Endothelial cell of umbilical vein (primary cell): Measurements from ENCODE around the gene KIAA0753. TPM values are rescaled to one million over a fixed set of nuclear protein-coding genes. Genes with fewer than 3 reads are reported as not detected.

ENCODE experiments used
- BruUV-seq: library from RNA; stranded (reverse); fragments of 400-500 nt; replicated peaks from 2 replicates; lab custom pipeline; 2021; lab: Mats Ljungman, UMichigan
- CTCF ChIA-PET: fragments of 300-600, 350-600 bp; sonication (Branson Sonifier 250); formaldehyde crosslinking; loops from one replicate; lab custom pipeline; 2021; ENCODE audit warnings: antibody characterized with exemption, inconsistent platforms; lab: Charles Lee
- POLR2A ChIA-PET: fragments of 300-600, 350-600 bp; sonication (Branson Sonifier 250); formaldehyde crosslinking; loops from one replicate; lab custom pipeline; 2021; ENCODE audit warnings: antibody characterized with exemption, inconsistent platforms; lab: Charles Lee
- DNase-seq: peaks from one replicate; pipeline ENCODE4 v3.0.0-alpha.2; 2011; ENCODE audit warnings: low read depth, low spot score
- FAIRE-seq: peaks from 2 replicates; lab custom pipeline; 2011; peaks lifted over from hg19 to GRCh38; lab: Jason Lieb, UNC
- H2AFZ ChIP-seq: 2 replicates; pipeline ENCODE4 v1.6.0; 2012; ENCODE audit warnings: low read depth, low read length, control low read depth, inconsistent platforms
- H3K27ac ChIP-seq: 2 replicates; pipeline ENCODE4 v1.5.1; 2011; ENCODE audit warnings: low read depth, mild to moderate bottlenecking, control low read depth, low read length, moderate library complexity; ENCODE audit not compliant: insufficient read depth
- H3K27me3 ChIP-seq, 2 experiments: 2 replicates each; pipeline versions ENCODE4 v1.6.0 to v1.6.1; 2011; ENCODE audit warnings: low read length in 2 of 2, mixed read lengths in 1 of 2; ENCODE audit not compliant: control insufficient read depth in 2 of 2, insufficient read depth in 2 of 2
- H3K36me3 ChIP-seq, 2 experiments: 2 replicates in 1 of 2; 3 replicates in 1 of 2; pipeline ENCODE4 v1.5.1; 2011; ENCODE audit warnings: low read length in 2 of 2, mild to moderate bottlenecking in 1 of 2, moderate library complexity in 1 of 2; ENCODE audit not compliant: control insufficient read depth in 2 of 2, insufficient read depth in 2 of 2; ENCODE audit errors: extremely low read depth in 1 of 2
- H3K4me1 ChIP-seq: 3 replicates; pipeline ENCODE4 v1.5.1; 2011; ENCODE audit warnings: mild to moderate bottlenecking, low read length; ENCODE audit not compliant: control insufficient read depth, insufficient read depth; ENCODE audit errors: extremely low read depth
- H3K4me2 ChIP-seq: 2 replicates; pipeline ENCODE4 v1.6.1; 2011; ENCODE audit warnings: low read length, control low read depth, mixed read lengths; ENCODE audit not compliant: insufficient read depth
- H3K4me3 ChIP-seq, 3 experiments: fragments of 200-600 bp in 1 of 3; sonication (generic), shearing (Covaris generic) in 1 of 3; replicated peaks in 1 of 3; 2 replicates each; pipeline ENCODE4 v1.5.1; 2011 to 2016; ENCODE audit warnings: control low read depth in 3 of 3, low read length in 3 of 3, mild to moderate bottlenecking in 2 of 3, inconsistent platforms in 1 of 3, low read depth in 1 of 3, moderate library complexity in 1 of 3; ENCODE audit not compliant: insufficient read depth in 1 of 3
- H3K79me2 ChIP-seq: 2 replicates; pipeline ENCODE4 v1.6.0; 2012; ENCODE audit warnings: low read length, inconsistent platforms; ENCODE audit not compliant: control insufficient read depth, insufficient read depth
- H3K9ac ChIP-seq: replicated peaks from 2 replicates; pipeline ENCODE3; 2011; ENCODE audit warnings: low read length, control low read depth; ENCODE audit not compliant: insufficient read depth; ENCODE audit errors: extremely low read depth
- H3K9me1 ChIP-seq: replicated peaks from 3 replicates; pipeline ENCODE4 v1.6.0; 2011; ENCODE audit warnings: mild to moderate bottlenecking, low read length; ENCODE audit not compliant: control insufficient read depth, insufficient read depth; ENCODE audit errors: extremely low read depth
- H3K9me3 ChIP-seq: replicated peaks from 2 replicates; pipeline ENCODE4 v1.5.1; 2012; ENCODE audit warnings: low read length, inconsistent platforms; ENCODE audit not compliant: control insufficient read depth, insufficient read depth
- H4K20me1 ChIP-seq: replicated peaks from 2 replicates; pipeline ENCODE3; 2011; ENCODE audit warnings: mild to moderate bottlenecking, low read length; ENCODE audit not compliant: control insufficient read depth, insufficient read depth; ENCODE audit errors: extremely low read depth
- CTCF ChIP-seq, 2 donors: IDR thresholded peaks; 1 replicate in 1 of 2; 2 replicates in 1 of 2; pipeline ENCODE4 v1.5.1; 2011; ENCODE audit warnings: low read length in 2 of 2, mild to moderate bottlenecking in 2 of 2, moderate library complexity in 2 of 2, control low read depth in 1 of 2, inconsistent platforms in 1 of 2, low read depth in 1 of 2; ENCODE audit not compliant: insufficient read depth in 1 of 2; ENCODE audit errors: extremely low read depth in 1 of 2
- EZH2 ChIP-seq: IDR thresholded peaks from 2 replicates; pipeline ENCODE4 v1.6.1; 2012; ENCODE audit warnings: borderline replicate concordance, low read depth, mild to moderate bottlenecking, moderate library complexity, low read length, inconsistent platforms; ENCODE audit not compliant: severe bottlenecking
- FOS ChIP-seq: IDR thresholded peaks from 2 replicates; pipeline ENCODE4 v1.6.1; 2011; ENCODE audit warnings: mild to moderate bottlenecking, low read length, moderate library complexity, borderline replicate concordance; ENCODE audit not compliant: insufficient read depth
- GATA2 ChIP-seq: IDR thresholded peaks from 2 replicates; pipeline ENCODE4 v1.7.0; 2011; ENCODE audit warnings: low read depth, mild to moderate bottlenecking, moderate library complexity, mixed read lengths, low read length; ENCODE audit not compliant: insufficient read length, insufficient read depth
- JUN ChIP-seq: IDR thresholded peaks from 2 replicates; pipeline ENCODE4 v1.6.1; 2011; ENCODE audit warnings: borderline replicate concordance, low read depth; ENCODE audit not compliant: insufficient read length, insufficient read depth
- MAX ChIP-seq: IDR thresholded peaks from 2 replicates; pipeline ENCODE4 v1.6.1; 2011; ENCODE audit not compliant: insufficient read depth, insufficient read length
- MYC ChIP-seq: IDR thresholded peaks from one replicate; pipeline ENCODE4 v1.6.1; 2011; ENCODE audit warnings: mild to moderate bottlenecking, low read depth, low read length
- POLR2A ChIP-seq: IDR thresholded peaks from 2 replicates; pipeline ENCODE4 v1.6.1; 2012; ENCODE audit warnings: low read depth, mild to moderate bottlenecking, control low read depth, low read length
- POLR2AphosphoS5 ChIP-seq: IDR thresholded peaks from 2 replicates; pipeline ENCODE4 v1.6.1; 2012; ENCODE audit warnings: low read depth, mild to moderate bottlenecking, control low read depth, low read length, moderate library complexity; ENCODE audit not compliant: insufficient read depth
- dilution Hi-C: fragments of 300-500 bp; cut with MboI; formaldehyde crosslinking; loops from one replicate; pipeline ENCODE4 v1.15.0; 2019; ENCODE audit warnings: low sequenced_read_pairs; ENCODE audit not compliant: extremely low pct_ligation_motif_present
- intact Hi-C: fragments of 100-400 bp; cut with micrococcal nuclease; formaldehyde crosslinking; loops from one replicate; pipeline ENCODE4 v1.10.0; 2022
- polyA plus RNA-seq, 4 experiments: library from polyadenylated mRNA; depleted of rRNA in 3 of 4; stranded (reverse) in 3 of 4; unstranded in 1 of 4; fragments of >200 nt; gene quantifications; 2 replicates each; pipeline versions ENCODE4 v1.2.1 to v1.2.3, GENCODE V29; 2011 to 2012; ENCODE audit warnings: missing spikeins in 1 of 4
- total RNA-seq: library from RNA; stranded (reverse); gene quantifications from 2 replicates; pipeline ENCODE4 v1.2.3, GENCODE V29; 2021

KIAA0753 gene
- total and polyA plus RNA-seq, 2 donors (not counting 3 experiments of a cell fraction or from before 2014, with no cell fraction given) = 5.3 to 23.9 TPM

GRCh38 chr17:6557040-6557438 lies 83.5 kb downstream of the KIAA0753 start:
- no peak for TF ChIP-seq POLR2A
- no peak for TF ChIP-seq FOS
- TF ChIP-seq MAX = no peak
- no peak for TF ChIP-seq CTCF (IDR thresholded peaks at IDR 0.05; ENCODE audit: extremely low read depth in 1 of 2, insufficient read depth in 1 of 2, low read depth in 1 of 2, low read length in 2 of 2)
- TF ChIP-seq POLR2AphosphoS5 = no peak
- TF ChIP-seq JUN = no peak
- no peak for TF ChIP-seq EZH2
- no peak for TF ChIP-seq MYC
- TF ChIP-seq GATA2 = no peak
- no peaks in the 10 kb centered on the region for H3K79me2 ChIP-seq
- no peak for DNase-seq
- peaks cover 3% of the 10 kb centered on the region for H3K4me1 ChIP-seq
- intact Hi-C loops = no loop called here
- no peak for FAIRE-seq
- H3K4me3 ChIP-seq = no peak overlapping the region
- peaks cover 9 to 18% of the 10 kb centered on the region in 2 experiments for H3K27me3 ChIP-seq
- no TSS peak for BruUV-seq
- dilution Hi-C loops = no loop called here
- H3K9ac ChIP-seq = no peak overlapping the region
- ChIA-PET POLR2A (no interaction called here), CTCF (interaction anchor here (0.8 to 1.4 kb wide), 5 partner anchors 8 to 86 kb away, joined by 3 to 8 read pairs (median 4); no protein-coding TSS in a partner anchor)
- no peak overlapping the region for H3K4me2 ChIP-seq
- no peak overlapping the region for H2AFZ ChIP-seq
- H3K9me1 ChIP-seq = no peaks in the 10 kb centered on the region
- H3K36me3 ChIP-seq = no peaks in the 10 kb centered on the region
- H3K27ac ChIP-seq = no peak overlapping the region
- H3K9me3 ChIP-seq = no peaks in the 10 kb centered on the region
- no peaks in the 10 kb centered on the region for H4K20me1 ChIP-seq
